Thoracic aorta (tissue), 2 donors: Measurements from ENCODE around the gene HSPA8. TPM values are rescaled to one million over a fixed set of nuclear protein-coding genes. Genes with fewer than 3 reads are reported as not detected.

Experiments used
- ATAC-seq: fragments of 150-250 bp; one replicate; pipeline ENCODE4 v1.8.0; 2017; ENCODE audit warnings: low read depth; ENCODE audit not compliant: insufficient number of reproducible peaks, low FRiP score
- DNase-seq: peaks from one replicate; pipeline ENCODE4 v3.0.0-alpha.2; 2020; ENCODE audit warnings: low spot score
- H3K27ac ChIP-seq, 2 donors: fragments of 200-600 bp; sonication (generic); 1 replicate in 1 of 2; 2 replicates in 1 of 2; pipeline ENCODE4 v1.5.1; 2016; ENCODE audit warnings: mild to moderate bottlenecking in 2 of 2, moderate library complexity in 2 of 2
- H3K27me3 ChIP-seq: fragments of 200-600 bp; sonication (generic); replicated peaks from 2 replicates; pipeline ENCODE4 v1.6.0; 2016; ENCODE audit warnings: mild to moderate bottlenecking; ENCODE audit not compliant: insufficient read depth
- H3K36me3 ChIP-seq: fragments of 200-600 bp; sonication (generic); one replicate; pipeline ENCODE4 v1.5.1; 2016
- H3K4me1 ChIP-seq, 2 donors: fragments of 200-600 bp; sonication (generic); 1 replicate in 1 of 2; 2 replicates in 1 of 2; pipeline versions ENCODE4 v1.5.1 to v1.6.0; 2016; ENCODE audit warnings: low read depth in 2 of 2, mild to moderate bottlenecking in 1 of 2; ENCODE audit not compliant: control insufficient read depth in 1 of 2
- H3K4me3 ChIP-seq: fragments of 200-600 bp; sonication (generic); 2 replicates; pipeline ENCODE4 v1.5.1; 2016; ENCODE audit warnings: mild to moderate bottlenecking
- H3K9me3 ChIP-seq: fragments of 200-600 bp; sonication (generic); 2 replicates; pipeline ENCODE4 v1.5.1; 2016
- total RNA-seq, 2 donors: library from RNA; depleted of rRNA; stranded (reverse); fragments of >200 nt; gene quantifications; one replicate each; pipeline versions ENCODE4 v1.1.0 to v1.2.3, GENCODE V29; 2016
- TF ChIP-seq, protein P1 (sequence below): fragments of 200-600 bp; sonication (generic); IDR thresholded peaks from one replicate; pipeline ENCODE4 v1.5.1; 2019; ENCODE audit warnings: antibody characterized with exemption

Gene HSPA8
- total RNA-seq, 2 donors from 2014 or later: 728 to 947 TPM

- Histone ChIP-seq H3K4me3 (no peak overlapping the region), H3K9me3 (no peaks in the 10 kb centered on the region), H3K27me3 (no peaks in the 10 kb centered on the region), H3K36me3 (no peaks in the 10 kb centered on the region), H3K4me1 (peaks cover 3 to 4% of the 10 kb centered on the region in 2 donors), H3K27ac (no peak overlapping the region)
- no peak for DNase-seq
- ATAC-seq: no peak
- TF ChIP-seq, protein P1, sequence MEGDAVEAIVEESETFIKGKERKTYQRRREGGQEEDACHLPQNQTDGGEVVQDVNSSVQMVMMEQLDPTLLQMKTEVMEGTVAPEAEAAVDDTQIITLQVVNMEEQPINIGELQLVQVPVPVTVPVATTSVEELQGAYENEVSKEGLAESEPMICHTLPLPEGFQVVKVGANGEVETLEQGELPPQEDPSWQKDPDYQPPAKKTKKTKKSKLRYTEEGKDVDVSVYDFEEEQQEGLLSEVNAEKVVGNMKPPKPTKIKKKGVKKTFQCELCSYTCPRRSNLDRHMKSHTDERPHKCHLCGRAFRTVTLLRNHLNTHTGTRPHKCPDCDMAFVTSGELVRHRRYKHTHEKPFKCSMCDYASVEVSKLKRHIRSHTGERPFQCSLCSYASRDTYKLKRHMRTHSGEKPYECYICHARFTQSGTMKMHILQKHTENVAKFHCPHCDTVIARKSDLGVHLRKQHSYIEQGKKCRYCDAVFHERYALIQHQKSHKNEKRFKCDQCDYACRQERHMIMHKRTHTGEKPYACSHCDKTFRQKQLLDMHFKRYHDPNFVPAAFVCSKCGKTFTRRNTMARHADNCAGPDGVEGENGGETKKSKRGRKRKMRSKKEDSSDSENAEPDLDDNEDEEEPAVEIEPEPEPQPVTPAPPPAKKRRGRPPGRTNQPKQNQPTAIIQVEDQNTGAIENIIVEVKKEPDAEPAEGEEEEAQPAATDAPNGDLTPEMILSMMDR: no peak
Measured at GRCh38 chr11:123086305-123086704, 24.4 kb upstream of the HSPA8 start.

DNA sequence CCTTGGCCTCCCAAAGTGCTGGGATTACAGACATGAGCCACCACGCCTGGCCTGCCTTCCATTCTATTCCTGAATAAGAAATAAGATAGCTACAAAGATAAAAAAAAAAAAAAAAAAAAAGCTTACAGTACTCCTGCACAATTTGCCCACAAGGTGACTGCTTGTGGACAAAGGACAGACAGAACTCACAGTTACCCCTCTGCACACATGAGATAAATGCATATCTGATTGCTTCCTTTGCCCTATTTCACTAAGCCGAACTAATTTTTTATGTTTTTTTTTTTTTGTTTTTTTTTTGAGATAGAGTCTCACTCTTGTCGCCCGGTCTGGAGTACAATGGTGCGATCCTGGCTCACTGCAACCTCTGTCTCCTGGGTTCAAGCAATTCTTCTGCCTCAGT lies 23.6 kb upstream of the HSPA8 start:
- Histone ChIP-seq H3K36me3 (no peaks in the 10 kb centered on the region), H3K9me3 (no peaks in the 10 kb centered on the region), H3K27me3 (no peaks in the 10 kb centered on the region), H3K27ac (no peak overlapping the region), H3K4me3 (no peak overlapping the region), H3K4me1 (peaks cover 3 to 4% of the 10 kb centered on the region in 2 donors)
- no peak for ATAC-seq
- TF ChIP-seq, protein P1: no peak
- no peak for DNase-seq

GRCh38 chr11:123084454-123084853 lies 22.5 kb upstream of the HSPA8 start:
- Histone ChIP-seq H3K4me3 (no peak overlapping the region), H3K36me3 (no peaks in the 10 kb centered on the region), H3K9me3 (no peaks in the 10 kb centered on the region), H3K27me3 (no peaks in the 10 kb centered on the region), H3K4me1 (peaks cover 3 to 4% of the 10 kb centered on the region in 2 donors), H3K27ac (no peak overlapping the region)
- ATAC-seq (no peak), DNase-seq (no peak)
- TF ChIP-seq, protein P1: no peak

GRCh38 chr11:123083623-123084029 lies 21.7 kb upstream of the HSPA8 start:
- peak; percentile 78 for ATAC-seq
- H3K36me3 ChIP-seq: peaks cover 3% of the 10 kb centered on the region
- peak overlapping the region in 1 of 2 donors; percentile 39 for H3K27ac ChIP-seq
- TF ChIP-seq, protein P1: no peak
- peak; percentile 80 for DNase-seq
- no peak overlapping the region for H3K4me3 ChIP-seq
- no peaks in the 10 kb centered on the region for H3K9me3 ChIP-seq
- H3K27me3 ChIP-seq: no peaks in the 10 kb centered on the region
- peaks cover 3 to 4% of the 10 kb centered on the region in 2 donors for H3K4me1 ChIP-seq

DNA sequence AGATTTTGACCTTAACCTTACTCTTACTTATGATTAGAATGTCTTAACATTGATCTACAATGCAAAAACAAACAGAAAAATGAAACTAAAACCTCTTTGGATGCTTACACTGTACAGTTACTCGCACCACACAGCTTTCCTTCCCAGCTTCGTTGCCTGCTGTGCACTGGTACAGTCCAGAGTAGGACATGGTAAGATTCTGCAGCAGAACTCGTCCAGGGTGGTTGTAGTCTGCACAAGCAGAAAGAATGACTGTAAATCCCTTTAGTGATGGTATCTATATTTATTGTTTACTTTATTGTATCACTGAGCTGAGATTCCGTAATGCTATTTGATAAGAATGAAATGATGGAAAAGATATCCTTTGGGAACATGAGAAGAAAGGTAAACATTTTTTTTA lies 21.0 kb upstream of the HSPA8 start:
- ATAC-seq: no peak
- H3K27ac ChIP-seq: peak overlapping the region in 1 of 2 donors; percentile 34
- H3K27me3 ChIP-seq: no peaks in the 10 kb centered on the region

More for the DNA sequence above, 21.0 kb upstream of the HSPA8 start:
- Histone ChIP-seq H3K4me3 (no peak overlapping the region), H3K9me3 (no peaks in the 10 kb centered on the region), H3K4me1 (peaks cover 3 to 4% of the 10 kb centered on the region in 2 donors), H3K36me3 (peaks cover 3% of the 10 kb centered on the region)
- no peak for DNase-seq
- TF ChIP-seq, protein P1: no peak
